BJ (cell line): ENCODE measurements around the gene DIAPH1. TPM values are rescaled to one million over a fixed set of nuclear protein-coding genes. Genes with fewer than 3 reads are reported as not detected.

Experiments used
- CTCF ChIA-PET: fragments of 350-600 bp; formaldehyde crosslinking; extraction: SDS; loops from one replicate; lab custom pipeline; 2021; ENCODE audit warnings: antibody characterized with exemption, inconsistent platforms; lab: Yijun Ruan, JAX
- POLR2A ChIA-PET: fragments of 300-600 bp; sonication (Branson Sonifier 250); formaldehyde crosslinking; extraction: SDS; loops from one replicate; lab custom pipeline; 2021; ENCODE audit warnings: antibody characterized with exemption; lab: Charles Lee
- DNase-seq: peaks from one replicate; pipeline ENCODE4 v3.0.0-alpha.2; 2011; ENCODE audit warnings: low read depth
- H3K27me3 ChIP-seq: 2 replicates; pipeline ENCODE4 v1.6.0; 2011; ENCODE audit warnings: low read length; ENCODE audit not compliant: control insufficient read depth, insufficient read depth
- H3K36me3 ChIP-seq: 2 replicates; pipeline ENCODE4 v1.5.1; 2011; ENCODE audit warnings: low read length; ENCODE audit not compliant: control insufficient read depth, insufficient read depth
- H3K4me3 ChIP-seq: 2 replicates; pipeline ENCODE4 v1.5.1; 2011; ENCODE audit warnings: low read depth, mild to moderate bottlenecking, control low read depth, low read length
- CTCF ChIP-seq: IDR thresholded peaks from 2 replicates; pipeline ENCODE4 v1.5.1; 2011; ENCODE audit warnings: low read depth, mild to moderate bottlenecking, control low read depth, inconsistent platforms, low read length, moderate library complexity; ENCODE audit not compliant: insufficient read depth
- polyA plus RNA-seq: library from polyadenylated mRNA; depleted of rRNA; stranded (reverse); fragments of >200 nt; gene quantifications from 2 replicates; pipeline ENCODE4 v1.2.3, GENCODE V29; 2011

Gene DIAPH1
- polyA plus RNA-seq, 1 experiment: 36.6 TPM

GRCh38 chr5:141640698-141641097 is 21.9 kb upstream of the DIAPH1 start:
- peaks cover 22% of the 10 kb centered on the region for H3K36me3 ChIP-seq
- ChIA-PET CTCF (interaction anchor here (1.4 to 7.0 kb wide), 2 partner anchors 22 to 48 kb away, joined by 4 to 30 read pairs; partner anchors contain the start of gene DIAPH1), POLR2A (no interaction called here)
- no peaks in the 10 kb centered on the region for H3K27me3 ChIP-seq
- DNase-seq: no peak
- no peak for TF ChIP-seq CTCF
- H3K4me3 ChIP-seq: no peak overlapping the region

GRCh38 chr5:141640051-141640415 is 21.2 kb upstream of the DIAPH1 start:
- no peak for TF ChIP-seq CTCF
- Histone ChIP-seq H3K36me3 (peaks cover 21% of the 10 kb centered on the region), H3K27me3 (no peaks in the 10 kb centered on the region), H3K4me3 (no peak overlapping the region)
- ChIA-PET CTCF (no interaction called here), POLR2A (no interaction called here)
- no peak for DNase-seq

DNA sequence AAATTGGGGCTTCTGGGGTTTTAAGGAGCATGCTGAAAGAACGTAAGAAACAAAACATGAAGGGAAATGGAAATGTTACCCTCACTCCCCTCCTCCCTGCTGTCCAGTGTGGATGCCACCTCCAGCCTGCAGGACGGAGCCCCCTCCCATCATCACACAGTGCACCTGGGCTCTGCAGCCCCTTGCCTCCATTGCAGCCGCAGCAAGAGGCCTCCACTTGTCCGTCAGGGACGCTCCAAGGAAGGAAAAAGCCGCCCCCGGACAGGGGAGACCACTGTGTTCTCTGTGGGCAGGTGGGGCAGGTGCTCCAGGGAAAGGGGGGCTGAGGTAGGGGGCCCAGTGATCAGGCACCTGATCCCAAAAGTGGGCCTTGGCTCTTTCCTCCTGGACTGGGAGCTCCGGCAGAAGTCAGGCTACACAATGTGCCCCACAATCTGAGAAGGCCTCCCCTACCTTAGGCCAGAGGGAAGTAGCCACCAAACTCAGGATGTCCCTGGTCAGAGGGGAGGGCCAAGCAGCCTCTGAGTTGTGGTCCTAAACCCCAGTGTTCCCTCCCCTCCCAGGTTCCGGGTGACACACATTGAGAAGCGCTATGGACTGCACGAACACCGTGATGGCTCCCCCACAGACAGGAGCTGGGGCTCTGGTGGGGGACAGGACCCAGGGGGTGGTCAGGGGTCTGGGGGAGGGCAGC is 20.7 kb upstream of the DIAPH1 start:
- Histone ChIP-seq H3K27me3 (no peaks in the 10 kb centered on the region), H3K36me3 (peaks cover 20% of the 10 kb centered on the region), H3K4me3 (no peak overlapping the region)
- no peak for TF ChIP-seq CTCF
- ChIA-PET CTCF (no interaction called here), POLR2A (no interaction called here)
- DNase-seq: no peak

- Histone ChIP-seq H3K27me3 (no peaks in the 10 kb centered on the region), H3K4me3 (no peak overlapping the region), H3K36me3 (peaks cover 14% of the 10 kb centered on the region)
- ChIA-PET POLR2A (no interaction called here), CTCF (interaction anchor here (4.1 kb wide), 1 partner anchor 47 kb away, joined by 16 read pairs; no protein-coding TSS in a partner anchor)
- no peak for TF ChIP-seq CTCF
- DNase-seq: no peak
Observed at GRCh38 chr5:141638771-141639170, 20.0 kb upstream of the DIAPH1 start.

- DNase-seq: no peak
- TF ChIP-seq CTCF: peak; percentile 37; the same call in 1 of the 2 replicates
- peak overlapping the region; percentile 92 for H3K4me3 ChIP-seq
- peaks cover 9% of the 10 kb centered on the region for H3K36me3 ChIP-seq
- no peaks in the 10 kb centered on the region for H3K27me3 ChIP-seq
- ChIA-PET CTCF (interaction anchor here (0.8 to 10.9 kb wide), 6 partner anchors 11 to 193 kb away, joined by 3 to 107 read pairs (median 4); partner anchors contain the start of genes DIAPH1 and FCHSD1), POLR2A (no interaction called here)
Observed at GRCh38 chr5:141637767-141638419, 19.1 kb upstream of the DIAPH1 start.
